DND-41 (cell line): ENCODE data around the gene RPN2.

Source experiments
- ATAC-seq: fragments of 200-7000 bp; cut with Tn5 transposase; 3 replicates; pipeline ENCODE4 v1.9.1; 2021; ENCODE audit warnings: low read depth; ENCODE audit not compliant: insufficient read depth
- DNase-seq: peaks from one replicate; pipeline ENCODE4 v3.0.0-alpha.2; 2020
- H2AFZ ChIP-seq: 2 replicates; pipeline ENCODE4 v1.6.0; 2012; ENCODE audit warnings: low read depth, low read length
- H3K27ac ChIP-seq: 2 replicates; pipeline ENCODE4 v1.5.1; 2012; ENCODE audit warnings: low read length, inconsistent platforms
- H3K27me3 ChIP-seq: fragments of 200-600 bp; sonication (generic); 2 replicates; pipeline ENCODE4 v1.6.0; 2012; ENCODE audit warnings: low read length, mild to moderate bottlenecking, inconsistent platforms; ENCODE audit not compliant: insufficient read depth, poor library complexity
- H3K36me3 ChIP-seq: 2 replicates; pipeline ENCODE4 v1.5.1; 2012; ENCODE audit warnings: low read length, inconsistent platforms; ENCODE audit not compliant: insufficient read depth
- H3K4me1 ChIP-seq: 2 replicates; pipeline ENCODE4 v1.5.1; 2012; ENCODE audit warnings: mild to moderate bottlenecking, low read length; ENCODE audit not compliant: insufficient read depth
- H3K4me2 ChIP-seq: 2 replicates; pipeline ENCODE4 v1.6.0; 2012; ENCODE audit warnings: mild to moderate bottlenecking, moderate library complexity, low read length, inconsistent platforms; ENCODE audit not compliant: insufficient read depth
- H3K4me3 ChIP-seq, 2 experiments: fragments of 200-600 bp in 1 of 2; shearing (Covaris generic) in 1 of 2; 2 replicates each; pipeline ENCODE4 v1.5.1; 2012 to 2016; ENCODE audit warnings: inconsistent platforms in 2 of 2, low read length in 2 of 2, mild to moderate bottlenecking in 2 of 2, low read depth in 1 of 2, moderate library complexity in 1 of 2
- H3K79me2 ChIP-seq: 2 replicates; pipeline ENCODE4 v1.6.0; 2012; ENCODE audit warnings: low read length, inconsistent platforms; ENCODE audit not compliant: insufficient read depth
- H3K9ac ChIP-seq: 2 replicates; pipeline ENCODE4 v1.6.0; 2012; ENCODE audit warnings: low read depth, mild to moderate bottlenecking, inconsistent platforms, low read length, moderate library complexity
- H3K9me3 ChIP-seq: 2 replicates; pipeline ENCODE4 v1.5.1; 2012; ENCODE audit warnings: low read length, moderate library complexity, mild to moderate bottlenecking, inconsistent platforms; ENCODE audit not compliant: insufficient read depth, severe bottlenecking
- H4K20me1 ChIP-seq: 2 replicates; pipeline ENCODE4 v1.6.0; 2012; ENCODE audit warnings: low read length; ENCODE audit not compliant: insufficient read depth
- EZH2 ChIP-seq: IDR thresholded peaks from 3 replicates; pipeline ENCODE4 v1.6.1; 2012; ENCODE audit warnings: borderline replicate concordance, low read depth, mild to moderate bottlenecking, moderate library complexity, low read length, inconsistent platforms; ENCODE audit not compliant: severe bottlenecking
- TF ChIP-seq, protein P1 (sequence below): IDR thresholded peaks from 2 replicates; pipeline ENCODE4 v1.5.1; 2012; ENCODE audit warnings: borderline replicate concordance, low read length, moderate library complexity, mild to moderate bottlenecking; ENCODE audit not compliant: poor library complexity, severe bottlenecking; ENCODE audit errors: extremely low read depth

RPN2 gene

DNA sequence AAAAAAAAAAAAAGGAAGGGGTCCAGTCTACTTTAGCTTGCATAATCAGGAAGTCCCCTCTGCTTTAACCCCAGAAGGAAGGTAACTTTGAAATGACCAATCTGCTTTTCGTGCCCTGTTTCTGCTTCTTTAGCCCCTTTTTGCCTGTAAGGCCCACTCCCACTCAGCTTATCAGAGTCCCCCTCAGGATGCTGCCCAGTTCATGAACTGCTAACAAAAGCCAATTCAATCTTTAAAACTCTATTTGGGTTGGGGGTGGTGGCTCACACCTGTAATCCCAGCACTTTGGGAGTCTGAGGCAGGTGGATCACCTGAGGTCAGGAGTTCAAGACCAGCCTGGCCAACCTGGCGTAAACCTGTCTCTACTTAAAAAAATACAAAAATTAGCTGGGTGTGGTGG, 70.2 kb downstream of the RPN2 start:
- Histone ChIP-seq H3K27me3 (no peaks in the 10 kb centered on the region), H3K9me3 (no peaks in the 10 kb centered on the region), H3K4me1 (no peaks in the 10 kb centered on the region), H4K20me1 (no peaks in the 10 kb centered on the region), H3K4me2 (no peak overlapping the region), H2AFZ (no peak overlapping the region), H3K9ac (no peak overlapping the region), H3K27ac (no peak overlapping the region), H3K36me3 (no peaks in the 10 kb centered on the region), H3K4me3 (no peak overlapping the region), H3K79me2 (no peaks in the 10 kb centered on the region)
- TF ChIP-seq, protein P1, sequence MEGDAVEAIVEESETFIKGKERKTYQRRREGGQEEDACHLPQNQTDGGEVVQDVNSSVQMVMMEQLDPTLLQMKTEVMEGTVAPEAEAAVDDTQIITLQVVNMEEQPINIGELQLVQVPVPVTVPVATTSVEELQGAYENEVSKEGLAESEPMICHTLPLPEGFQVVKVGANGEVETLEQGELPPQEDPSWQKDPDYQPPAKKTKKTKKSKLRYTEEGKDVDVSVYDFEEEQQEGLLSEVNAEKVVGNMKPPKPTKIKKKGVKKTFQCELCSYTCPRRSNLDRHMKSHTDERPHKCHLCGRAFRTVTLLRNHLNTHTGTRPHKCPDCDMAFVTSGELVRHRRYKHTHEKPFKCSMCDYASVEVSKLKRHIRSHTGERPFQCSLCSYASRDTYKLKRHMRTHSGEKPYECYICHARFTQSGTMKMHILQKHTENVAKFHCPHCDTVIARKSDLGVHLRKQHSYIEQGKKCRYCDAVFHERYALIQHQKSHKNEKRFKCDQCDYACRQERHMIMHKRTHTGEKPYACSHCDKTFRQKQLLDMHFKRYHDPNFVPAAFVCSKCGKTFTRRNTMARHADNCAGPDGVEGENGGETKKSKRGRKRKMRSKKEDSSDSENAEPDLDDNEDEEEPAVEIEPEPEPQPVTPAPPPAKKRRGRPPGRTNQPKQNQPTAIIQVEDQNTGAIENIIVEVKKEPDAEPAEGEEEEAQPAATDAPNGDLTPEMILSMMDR = no peak
- TF ChIP-seq EZH2 = no peak
- ATAC-seq (no peak), DNase-seq (no peak)

DNA sequence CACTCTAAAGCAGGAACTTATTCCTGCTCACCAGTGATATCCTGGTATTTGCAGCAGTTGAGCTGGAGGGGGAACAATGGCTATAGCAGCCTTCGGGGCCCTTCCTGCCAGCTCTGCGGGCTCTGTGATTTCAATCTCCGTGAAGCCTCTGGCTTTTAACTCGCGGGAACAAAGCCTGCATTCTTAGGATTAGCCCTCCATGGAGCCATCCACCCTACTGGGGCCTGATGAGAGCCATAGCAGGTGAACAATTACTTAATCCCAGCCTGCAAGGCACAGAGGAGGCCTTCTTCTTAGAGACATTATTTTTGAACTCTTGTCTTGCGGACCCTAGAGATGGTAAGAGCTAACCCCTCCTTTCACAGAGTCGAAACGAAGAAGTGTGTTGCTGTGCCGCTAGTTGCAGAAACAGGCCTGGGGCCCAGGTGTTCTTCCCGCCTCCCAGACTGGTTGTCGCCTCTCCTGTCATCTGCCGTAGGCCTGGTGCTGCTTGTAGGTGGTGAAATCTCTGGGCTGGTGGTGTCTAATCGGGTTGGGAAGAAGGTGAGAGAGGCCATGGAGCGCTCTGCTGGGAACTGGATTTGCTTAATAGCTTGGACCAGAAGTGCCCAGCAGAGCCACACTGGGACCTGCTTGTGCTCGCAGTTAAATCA, 72.8 kb downstream of the RPN2 start:
- H3K27me3 ChIP-seq = no peaks in the 10 kb centered on the region
- no peak overlapping the region for H3K4me3 ChIP-seq
- TF ChIP-seq EZH2 = no peak
- TF ChIP-seq, protein P1 = no peak
- H3K36me3 ChIP-seq = no peaks in the 10 kb centered on the region
- ATAC-seq (0 out of 3 replicates have a peak, but pooled peaks have one; percentile 5), DNase-seq (no peak)
- no peak overlapping the region for H3K27ac ChIP-seq
- H4K20me1 ChIP-seq = no peaks in the 10 kb centered on the region; the same call in 1 of the 2 replicates
- H3K9ac ChIP-seq = no peak overlapping the region
- H3K79me2 ChIP-seq = no peaks in the 10 kb centered on the region
- H3K9me3 ChIP-seq = no peaks in the 10 kb centered on the region
- no peak overlapping the region for H3K4me2 ChIP-seq
- H2AFZ ChIP-seq = no peak overlapping the region
- H3K4me1 ChIP-seq = no peaks in the 10 kb centered on the region

DNA sequence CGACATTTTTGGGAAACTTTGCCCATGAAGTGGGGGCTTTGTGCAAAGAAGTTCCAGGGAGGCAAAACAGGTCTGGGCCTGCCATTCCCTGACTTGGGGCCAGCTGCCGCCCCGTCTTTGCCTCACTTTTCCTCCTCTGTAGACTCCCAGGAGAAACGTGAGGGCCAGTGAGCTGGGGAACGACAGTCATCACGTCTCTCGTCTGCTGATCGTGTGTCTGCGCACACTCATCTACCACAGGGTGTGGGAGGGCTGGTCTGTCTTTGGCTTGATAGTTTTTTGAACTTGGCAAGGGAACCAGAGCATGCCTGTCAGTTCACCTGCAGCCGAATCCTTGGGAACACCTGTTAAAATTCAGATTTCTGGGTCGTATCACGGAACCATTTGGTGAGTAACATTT, 74.0 kb downstream of the RPN2 start:
- H3K4me1 ChIP-seq = no peaks in the 10 kb centered on the region
- no peak overlapping the region for H3K4me3 ChIP-seq
- H3K9me3 ChIP-seq = no peaks in the 10 kb centered on the region
- no peak overlapping the region for H2AFZ ChIP-seq
- no peaks in the 10 kb centered on the region for H3K27me3 ChIP-seq
- H3K27ac ChIP-seq = no peak overlapping the region
- no peaks in the 10 kb centered on the region for H3K36me3 ChIP-seq
- H4K20me1 ChIP-seq = no peaks in the 10 kb centered on the region; the same call in 1 of the 2 replicates
- TF ChIP-seq EZH2 = no peak
- TF ChIP-seq, protein P1 = no peak
- no peak for ATAC-seq
- DNase-seq = no peak
- no peaks in the 10 kb centered on the region for H3K79me2 ChIP-seq
- H3K4me2 ChIP-seq = no peak overlapping the region
- no peak overlapping the region for H3K9ac ChIP-seq
